GM19099 (cell line): Measurements from ENCODE around the gene MRPS11.

Experiments
- POLR2A ChIP-seq: IDR thresholded peaks from 3 replicates; pipeline ENCODE4 v1.6.1; 2011; ENCODE audit warnings: low read depth; ENCODE audit not compliant: insufficient read length; ENCODE audit errors: extremely low read depth

MRPS11 gene

DNA sequence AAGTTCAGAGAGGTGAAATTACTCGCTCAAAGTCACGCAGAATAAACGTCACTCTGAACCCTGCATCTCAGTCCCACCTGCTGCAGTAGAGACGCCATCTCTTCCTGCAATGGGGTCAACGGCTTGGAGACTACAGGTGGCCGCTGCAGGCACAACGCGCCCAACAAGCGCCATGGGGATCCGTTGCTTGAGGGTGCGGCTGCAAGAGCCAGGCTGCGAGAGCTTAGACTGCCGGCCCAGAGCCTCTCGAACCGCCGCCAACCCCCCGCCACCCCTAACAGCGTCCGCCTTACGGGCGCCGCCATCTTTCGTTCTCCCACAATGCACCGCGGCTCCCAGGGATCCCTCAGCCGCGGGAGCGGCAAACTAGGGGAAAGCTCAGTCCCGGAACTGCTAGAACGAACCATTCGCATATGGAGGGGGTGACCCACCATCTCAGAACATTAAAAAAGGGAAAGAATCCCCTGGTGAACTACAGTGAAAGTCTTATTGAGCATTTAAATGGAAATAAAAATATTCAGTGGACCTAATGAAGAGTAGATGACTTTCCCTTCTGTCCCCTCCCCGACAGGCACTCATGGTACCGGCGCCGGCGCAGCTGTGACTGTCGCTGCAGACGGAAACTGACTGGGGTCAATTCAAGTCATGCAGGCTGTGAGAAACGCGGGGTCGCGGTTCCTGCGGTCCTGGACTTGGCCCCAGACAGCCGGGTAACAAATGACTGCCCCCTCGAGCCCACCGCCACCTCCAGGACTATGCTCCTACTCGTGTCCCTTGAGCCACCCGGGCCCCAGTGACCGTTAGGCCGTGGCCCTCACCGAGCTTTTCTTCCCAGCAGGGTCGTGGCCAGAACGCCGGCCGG, at the start of gene MRPS11, which contains the start of gene MRPL46:
Gene MRPS11, plus strand, starts transcription at position 636 of the 862 bp plus-strand sequence. Its CDS starts 10 bp downstream, at position 646.
Gene MRPL46, minus strand, starts transcription at position 316 of the 862 bp plus-strand sequence. Its CDS starts 11 bp downstream, at position 305.
- peak; percentile 81 for TF ChIP-seq POLR2A

DNA sequence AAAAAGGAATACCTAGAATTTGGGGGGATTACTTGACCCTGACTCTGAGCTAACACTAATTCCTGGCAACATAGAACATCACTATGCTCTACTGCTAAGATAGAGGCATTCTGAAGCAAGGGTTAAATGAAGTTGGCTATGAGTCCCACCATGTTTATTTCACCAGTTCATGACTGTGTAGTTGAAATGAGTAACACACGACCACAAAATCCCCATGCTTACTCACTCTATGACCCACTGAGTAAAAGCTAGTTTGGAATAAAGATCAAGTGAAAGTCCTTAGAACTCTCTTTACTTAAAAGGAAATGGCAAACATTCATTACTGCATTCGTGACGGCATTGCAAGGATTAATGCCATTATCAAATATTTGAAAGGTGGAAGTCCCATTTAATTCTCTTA, 47.7 kb upstream of the MRPS11 start:
- no peak for TF ChIP-seq POLR2A

DNA sequence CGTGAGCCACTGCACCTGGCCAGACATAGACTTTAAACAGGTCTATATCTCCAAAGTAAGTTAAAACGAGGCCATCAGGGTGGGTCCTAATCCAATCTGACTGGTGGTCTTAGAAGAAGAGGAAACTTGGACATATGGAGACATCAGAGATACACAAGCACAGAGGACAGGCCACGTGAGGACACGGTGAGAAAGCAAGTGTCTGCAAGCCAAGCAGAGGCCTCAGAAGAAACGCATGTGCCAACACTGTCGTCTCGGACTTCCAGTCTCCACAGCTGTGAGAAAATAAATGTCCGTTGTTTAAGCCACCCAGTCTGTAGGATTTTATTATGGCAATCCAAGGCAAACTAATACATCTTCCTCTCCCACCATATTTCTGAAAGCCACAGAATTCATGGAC, 44.2 kb upstream of the MRPS11 start:
- no peak for TF ChIP-seq POLR2A

GRCh38 chr15:88426304-88426703, 41.2 kb upstream of the MRPS11 start:
- no peak for TF ChIP-seq POLR2A

DNA sequence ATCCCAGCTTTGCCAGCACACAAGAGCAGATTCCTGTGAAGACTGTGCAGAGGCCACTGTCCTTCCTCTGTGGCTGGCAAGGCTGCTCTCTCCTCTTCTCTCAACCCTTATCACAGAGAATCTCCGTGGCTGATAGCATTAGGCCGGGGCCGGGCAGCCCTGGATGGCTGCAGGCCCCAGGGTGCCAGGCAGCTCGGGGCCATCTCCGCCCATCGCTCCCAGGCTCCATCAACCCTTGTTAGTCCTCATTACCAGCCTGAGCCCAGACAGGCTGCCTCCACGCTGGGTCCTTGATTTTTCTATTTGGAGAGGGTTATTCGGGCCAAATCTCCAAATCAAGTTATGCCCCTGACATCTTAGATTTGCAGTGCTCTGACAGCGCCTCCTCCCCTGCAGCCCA, 39.5 kb upstream of the MRPS11 start:
- TF ChIP-seq POLR2A: no peak

DNA sequence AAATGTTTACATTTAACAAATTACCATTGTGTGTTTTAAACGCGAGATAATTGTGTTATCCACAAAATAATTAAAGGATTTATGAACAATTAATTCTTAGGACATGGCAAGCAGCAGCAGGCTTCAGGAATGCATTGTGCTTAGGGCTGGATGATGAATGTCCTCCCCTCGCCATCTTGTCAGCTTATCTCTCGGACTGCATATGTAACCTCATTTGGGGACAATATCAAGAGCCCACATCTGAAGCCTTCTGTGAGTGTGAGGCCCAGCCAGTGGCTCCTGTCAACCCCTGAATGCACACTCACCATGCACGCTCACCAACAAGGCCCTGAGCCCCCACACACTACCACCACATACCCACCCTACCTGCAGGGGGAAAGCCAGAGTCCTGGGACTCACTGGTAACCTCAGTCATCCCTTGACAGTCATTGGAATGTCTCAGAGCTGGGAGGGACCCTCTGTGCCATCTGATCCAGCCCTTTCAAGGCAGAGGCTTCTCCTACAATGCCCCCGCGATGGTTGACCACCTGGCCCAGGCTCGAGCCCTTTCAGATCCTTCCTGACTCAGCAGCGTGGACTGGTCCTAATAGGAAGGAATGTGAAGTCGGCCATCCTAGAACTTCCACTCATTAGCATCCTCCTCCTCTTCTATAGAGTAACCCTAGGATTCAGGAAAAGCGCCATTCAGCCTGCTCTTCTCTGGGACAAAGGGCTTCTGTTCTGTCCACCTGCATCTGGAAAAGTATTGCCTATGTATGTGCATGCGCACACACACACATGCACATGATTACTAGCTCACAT, 38.5 kb upstream of the MRPS11 start:
- no peak for TF ChIP-seq POLR2A

- TF ChIP-seq POLR2A: no peak
Observed at GRCh38 chr15:88430051-88430450, 37.5 kb upstream of the MRPS11 start.

GRCh38 chr15:88431441-88431840, 36.1 kb upstream of the MRPS11 start:
- no peak for TF ChIP-seq POLR2A

- TF ChIP-seq POLR2A: no peak
Observed at GRCh38 chr15:88433046-88433685, 34.3 kb upstream of the MRPS11 start.

GRCh38 chr15:88438181-88438580, 29.3 kb upstream of the MRPS11 start:
- no peak for TF ChIP-seq POLR2A

- TF ChIP-seq POLR2A: no peak
Observed at GRCh38 chr15:88440021-88440420, 27.5 kb upstream of the MRPS11 start.

DNA sequence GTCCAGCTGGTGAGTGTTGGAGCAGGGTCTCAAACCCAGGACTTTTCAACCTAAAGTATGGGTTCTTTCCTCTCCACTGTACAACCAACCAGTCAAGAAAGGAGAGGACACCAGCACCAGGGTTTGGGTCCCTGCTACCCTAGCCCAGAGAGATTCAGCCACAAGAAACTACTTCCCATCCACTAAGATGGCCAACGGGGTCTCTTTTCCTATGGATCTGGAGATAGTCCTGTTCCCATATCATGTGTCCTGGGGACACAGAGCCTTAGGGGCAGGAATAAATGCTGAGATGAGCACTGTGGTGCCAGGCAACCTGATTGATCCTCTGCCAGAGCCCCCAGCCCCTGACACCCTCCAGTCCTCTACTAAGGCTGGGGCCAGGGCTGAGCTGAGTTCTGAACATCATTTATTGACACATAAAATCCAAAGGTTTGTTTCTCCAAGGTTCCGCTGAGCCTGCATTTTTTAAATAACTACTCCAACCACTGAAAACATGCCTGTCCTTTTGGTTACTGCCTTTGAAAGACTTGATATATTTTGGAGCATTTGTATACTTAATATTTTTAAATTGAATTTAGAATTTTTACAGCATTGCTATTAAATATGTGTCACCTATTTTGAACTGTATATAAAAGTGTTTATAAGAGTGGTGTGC, 26.3 kb upstream of the MRPS11 start:
- no peak for TF ChIP-seq POLR2A

DNA sequence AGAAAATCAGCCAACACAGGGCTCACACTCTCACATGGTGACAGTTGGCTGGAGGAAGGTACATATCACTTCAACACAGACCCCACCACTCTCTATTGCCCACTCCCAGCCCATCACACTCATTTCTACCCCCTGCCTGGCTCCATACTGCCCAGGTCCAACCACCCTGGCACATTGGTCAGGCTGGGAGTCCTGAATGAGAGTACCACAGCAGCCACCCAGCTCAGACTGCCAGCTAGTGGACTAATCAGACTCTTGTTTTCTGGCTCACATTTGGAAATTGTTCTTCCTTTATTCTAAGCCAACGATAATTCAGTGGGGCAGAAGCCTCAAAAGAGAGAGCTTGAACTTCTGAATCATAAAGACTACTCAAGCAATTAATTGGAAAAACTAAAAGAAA, 20.3 kb upstream of the MRPS11 start:
- no peak for TF ChIP-seq POLR2A

DNA sequence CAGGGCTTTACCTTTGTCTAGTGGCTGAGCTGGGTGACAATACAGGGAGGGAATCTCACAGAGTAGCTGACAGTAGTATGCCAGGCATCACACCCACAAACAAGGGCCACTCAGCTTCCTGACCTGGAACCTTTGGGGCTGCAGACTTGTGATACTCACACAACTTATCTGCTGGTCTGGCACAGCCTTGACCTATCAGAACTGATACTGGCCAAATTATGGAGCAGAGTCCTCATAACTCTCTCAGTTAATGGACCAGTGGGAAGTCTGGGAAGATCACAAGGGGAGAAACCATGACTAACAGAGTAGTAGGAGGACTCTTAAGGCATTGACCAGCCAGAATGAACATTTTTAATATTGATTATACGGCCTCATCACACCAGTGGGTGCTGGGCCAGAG, 19.8 kb upstream of the MRPS11 start:
- TF ChIP-seq POLR2A: no peak

- TF ChIP-seq POLR2A: no peak
Observed at GRCh38 chr15:88448991-88449461, 18.5 kb upstream of the MRPS11 start.

DNA sequence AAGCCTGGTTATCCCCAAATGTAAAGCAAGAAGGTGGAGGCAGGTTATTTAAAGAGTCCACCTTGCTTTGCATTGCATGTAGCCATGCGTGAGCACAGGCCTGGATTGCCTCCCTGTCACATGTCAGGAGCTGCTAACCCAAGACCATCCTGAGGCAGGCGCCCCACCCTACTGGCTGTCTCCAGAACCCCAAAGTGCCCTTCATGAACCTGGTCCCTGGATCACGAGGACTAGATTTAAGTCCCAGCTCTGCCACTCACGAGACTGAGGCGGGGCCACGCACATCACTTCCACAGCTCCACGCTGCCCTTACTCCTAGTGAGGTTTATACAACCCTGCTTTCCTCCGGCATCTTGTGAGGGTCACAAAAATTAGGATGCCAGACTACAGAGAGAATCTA, 17.9 kb upstream of the MRPS11 start:
- no peak for TF ChIP-seq POLR2A
